ENCODE data around the gene SPATA20. TPM values are rescaled to one million over a fixed set of nuclear protein-coding genes. Genes with fewer than 3 reads are reported as not detected.

Gene SPATA20
- total and polyA plus RNA-seq, 4 donors = 31.5 to 45.9 (median 44.0) TPM

DNA sequence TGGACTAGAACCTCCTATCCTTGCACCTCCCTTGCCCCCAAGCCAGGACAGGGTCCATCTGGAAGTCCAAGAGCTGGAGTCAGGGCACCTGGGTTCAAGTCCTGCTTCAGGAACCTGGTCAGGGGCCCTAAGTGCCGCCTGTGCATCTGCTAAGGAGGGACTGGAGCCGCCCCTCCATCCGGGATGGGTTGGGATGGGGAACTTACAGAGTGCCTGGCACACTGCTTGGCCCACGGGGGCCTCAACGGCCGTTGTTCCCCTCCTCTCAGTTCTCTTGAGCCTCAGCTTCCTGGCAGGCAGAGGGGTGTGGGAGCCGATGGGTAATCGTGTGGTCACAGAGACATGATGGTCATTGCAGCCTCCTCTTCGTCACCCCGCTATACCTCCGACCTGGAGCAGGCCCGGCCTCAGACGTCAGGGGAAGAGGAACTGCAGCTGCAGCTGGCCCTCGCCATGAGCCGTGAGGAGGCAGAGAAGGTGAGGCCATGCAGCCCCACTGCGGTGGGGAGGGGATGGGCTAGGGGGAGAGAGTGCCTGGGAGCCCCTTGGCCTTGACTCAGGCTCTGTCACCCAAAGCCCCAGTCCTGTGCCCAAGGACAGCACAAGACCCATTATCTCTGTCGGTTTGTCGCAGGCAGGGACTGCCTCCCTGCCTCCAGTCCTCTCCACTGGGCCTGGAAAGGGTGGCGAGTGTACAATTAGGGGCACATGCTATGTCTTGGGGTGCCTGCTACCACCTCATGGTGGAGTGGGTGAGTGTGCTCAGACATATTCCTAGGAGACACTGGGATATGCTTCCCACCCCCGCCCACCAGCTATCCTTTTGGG lies 9.0 kb upstream of the SPATA20 start:
- H3K4me1 ChIP-seq (ENCODE audit: control insufficient read depth, insufficient read depth, low read length) = peaks cover 44% of the 10 kb centered on the region
- 85% methylated on average over 17 of the region's 20 CpGs for WGBS (ENCODE audit: insufficient coverage)
- no peak for DNase-seq (ENCODE audit: low read depth in 4 of 6, low spot score in 6 of 6)
- no peaks in the 10 kb centered on the region for H3K9me3 ChIP-seq (ENCODE audit: control insufficient read depth, insufficient read depth, low read length)
- peaks cover 21% of the 10 kb centered on the region for H3K36me3 ChIP-seq (ENCODE audit: control insufficient read depth, insufficient read depth, low read length)
- no peak overlapping the region for H3K4me3 ChIP-seq (ENCODE audit: low read depth, low read length)
- H3K27ac ChIP-seq (ENCODE audit: low read depth, low read length) = no peak overlapping the region
- peaks cover 8% of the 10 kb centered on the region for H3K27me3 ChIP-seq (ENCODE audit: control insufficient read depth, insufficient read depth, low read length)

DNA sequence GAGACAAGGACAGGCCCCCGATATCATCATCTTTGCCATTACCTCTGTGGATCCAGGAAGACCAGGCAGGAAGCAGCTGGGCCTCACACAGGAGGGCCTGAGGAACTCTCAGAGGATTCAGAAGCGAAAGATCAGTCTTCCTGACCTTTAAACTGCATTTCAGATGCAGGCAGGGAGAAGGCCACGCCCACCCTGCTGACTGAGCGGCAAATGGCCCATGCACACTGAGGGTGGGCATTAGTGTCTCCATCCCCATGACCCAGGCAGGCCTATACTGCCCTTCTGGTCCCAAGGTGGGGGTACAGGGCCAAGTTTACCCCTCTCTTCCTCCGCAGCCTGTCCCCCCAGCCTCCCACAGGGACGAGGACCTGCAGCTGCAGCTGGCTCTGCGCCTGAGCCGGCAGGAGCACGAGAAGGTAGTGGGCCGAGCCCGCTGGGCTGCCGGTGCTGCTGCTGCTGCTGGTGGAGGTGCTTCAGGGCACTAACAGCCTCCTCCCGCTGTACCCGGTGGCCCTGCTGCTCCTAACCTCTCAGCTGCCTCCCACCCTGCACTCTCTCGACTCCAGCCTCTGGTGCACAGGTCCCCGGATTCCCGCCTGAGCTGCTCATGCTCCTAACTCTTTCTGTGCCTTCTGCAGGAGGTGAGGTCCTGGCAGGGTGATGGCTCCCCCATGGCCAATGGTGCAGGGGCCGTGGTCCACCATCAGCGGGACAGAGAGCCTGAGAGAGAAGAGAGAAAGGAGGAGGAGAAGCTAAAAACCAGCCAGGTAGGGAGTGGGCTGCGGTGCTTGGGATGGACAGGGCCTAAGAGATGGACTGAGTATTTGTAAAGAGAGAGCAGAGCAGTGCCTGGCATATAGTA lies 8.2 kb upstream of the SPATA20 start:
- H3K4me1 ChIP-seq (ENCODE audit: control insufficient read depth, insufficient read depth, low read length) = peaks cover 40% of the 10 kb centered on the region
- no peak overlapping the region for H3K4me3 ChIP-seq (ENCODE audit: low read depth, low read length)
- no peaks in the 10 kb centered on the region for H3K9me3 ChIP-seq (ENCODE audit: control insufficient read depth, insufficient read depth, low read length)
- no peak for DNase-seq (ENCODE audit: low read depth in 4 of 6, low spot score in 6 of 6)
- peaks cover 21% of the 10 kb centered on the region for H3K36me3 ChIP-seq (ENCODE audit: control insufficient read depth, insufficient read depth, low read length)
- H3K27ac ChIP-seq (ENCODE audit: low read depth, low read length) = no peak overlapping the region
- H3K27me3 ChIP-seq (ENCODE audit: control insufficient read depth, insufficient read depth, low read length) = no peaks in the 10 kb centered on the region
- WGBS (ENCODE audit: insufficient coverage) = 67% methylated on average over 18 of the region's 20 CpGs

DNA sequence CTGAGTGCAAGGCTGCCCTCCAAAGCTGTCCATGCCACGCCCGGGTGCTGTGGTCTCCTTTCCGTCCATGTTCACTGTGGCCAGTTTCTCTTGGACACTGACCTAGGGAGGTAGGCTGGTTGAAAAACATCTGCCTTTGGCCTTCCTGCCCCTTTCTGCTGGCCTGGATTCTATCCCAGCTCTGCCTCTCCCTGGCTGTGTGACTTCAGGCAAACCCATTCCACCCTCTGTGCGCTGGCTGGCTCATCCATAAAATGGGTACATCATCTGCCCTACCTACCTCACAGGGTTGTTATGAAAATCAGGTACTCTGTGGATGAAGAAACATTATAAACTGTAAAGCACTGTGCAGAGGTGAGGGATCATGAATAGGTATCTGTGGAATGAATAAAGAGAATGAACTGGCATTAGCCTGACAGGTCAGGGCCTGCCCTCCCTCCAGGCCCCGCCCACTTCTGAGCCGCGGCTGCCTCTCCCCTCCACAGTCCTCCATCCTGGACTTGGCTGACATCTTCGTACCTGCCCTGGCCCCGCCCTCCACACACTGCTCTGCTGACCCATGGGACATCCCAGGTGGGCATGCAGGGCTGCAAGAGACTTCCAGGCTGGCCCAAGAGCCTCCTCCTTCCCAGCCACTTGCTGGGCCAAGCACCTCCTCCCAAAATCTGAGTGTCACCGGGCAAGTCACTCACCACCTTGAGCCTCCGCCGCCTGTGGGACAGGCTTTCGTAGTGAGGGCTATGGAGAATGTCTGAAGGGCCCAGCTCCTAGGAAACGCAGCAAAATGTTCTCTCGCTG lies 7.0 kb upstream of the SPATA20 start:
- 80% methylated on average over 13 of the region's 15 CpGs for WGBS (ENCODE audit: insufficient coverage)
- no peaks in the 10 kb centered on the region for H3K27me3 ChIP-seq (ENCODE audit: control insufficient read depth, insufficient read depth, low read length)
- H3K27ac ChIP-seq (ENCODE audit: low read depth, low read length) = no peak overlapping the region
- no peak for DNase-seq (ENCODE audit: low read depth in 4 of 6, low spot score in 6 of 6)
- peaks cover 21% of the 10 kb centered on the region for H3K36me3 ChIP-seq (ENCODE audit: control insufficient read depth, insufficient read depth, low read length)
- peaks cover 30% of the 10 kb centered on the region for H3K4me1 ChIP-seq (ENCODE audit: control insufficient read depth, insufficient read depth, low read length)
- H3K4me3 ChIP-seq (ENCODE audit: low read depth, low read length) = no peak overlapping the region
- no peaks in the 10 kb centered on the region for H3K9me3 ChIP-seq (ENCODE audit: control insufficient read depth, insufficient read depth, low read length)

DNA sequence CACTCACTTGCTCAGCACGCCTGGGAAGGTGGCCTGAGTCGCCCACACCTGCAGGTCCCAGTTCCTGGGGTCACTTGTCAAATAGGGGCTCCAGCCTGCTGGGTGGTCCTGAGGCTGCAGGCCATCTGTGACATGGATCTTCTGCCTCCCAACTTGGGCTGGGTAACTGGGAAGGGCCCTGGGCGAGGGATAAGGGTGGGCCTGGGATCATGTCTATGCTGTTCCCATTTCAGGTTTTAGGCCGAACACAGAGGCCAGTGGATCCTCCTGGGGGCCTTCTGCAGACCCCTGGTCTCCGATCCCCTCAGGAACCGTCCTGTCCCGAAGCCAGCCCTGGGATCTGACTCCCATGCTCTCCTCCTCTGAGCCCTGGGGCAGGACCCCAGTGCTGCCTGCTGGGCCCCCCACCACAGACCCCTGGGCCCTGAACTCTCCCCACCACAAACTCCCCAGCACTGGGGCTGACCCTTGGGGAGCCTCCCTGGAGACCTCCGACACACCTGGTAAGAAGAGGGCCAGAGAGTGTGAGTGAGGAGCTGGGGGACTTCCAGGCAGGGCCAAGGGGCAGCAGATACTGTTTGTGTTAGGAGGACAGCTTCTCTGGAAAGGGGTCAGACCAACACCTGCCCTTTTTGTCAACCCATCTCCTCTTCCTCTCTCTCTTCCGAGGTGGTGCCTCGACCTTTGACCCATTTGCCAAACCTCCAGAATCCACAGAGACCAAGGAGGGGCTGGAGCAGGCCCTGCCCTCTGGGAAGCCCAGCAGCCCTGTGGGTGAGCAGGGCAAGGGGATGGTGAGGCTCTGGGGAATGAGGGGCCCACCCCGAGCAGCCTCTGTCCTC lies 6.2 kb upstream of the SPATA20 start:
- peaks cover 30% of the 10 kb centered on the region for H3K4me1 ChIP-seq (ENCODE audit: control insufficient read depth, insufficient read depth, low read length)
- WGBS (ENCODE audit: insufficient coverage) = 94% methylated on average over 8 of the region's 11 CpGs

DNA sequence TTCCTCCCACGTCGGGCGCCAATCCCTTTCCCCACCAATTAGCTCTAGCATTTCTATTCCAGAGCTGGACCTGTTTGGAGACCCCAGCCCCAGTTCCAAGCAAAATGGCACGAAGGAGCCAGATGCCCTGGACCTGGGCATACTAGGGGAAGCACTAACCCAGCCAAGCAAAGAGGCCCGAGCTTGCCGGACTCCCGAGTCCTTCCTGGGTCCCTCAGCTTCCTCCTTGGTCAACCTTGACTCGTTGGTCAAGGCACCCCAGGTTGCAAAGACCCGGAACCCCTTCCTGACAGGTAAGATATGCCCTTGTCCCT lies 5.6 kb upstream of the SPATA20 start:
- 58% methylated on average over 7 of the region's 9 CpGs for WGBS (ENCODE audit: insufficient coverage)
- Histone ChIP-seq H3K4me1 (ENCODE audit: control insufficient read depth, insufficient read depth, low read length) (peaks cover 30% of the 10 kb centered on the region), H3K27ac (ENCODE audit: low read depth, low read length) (no peak overlapping the region), H3K36me3 (ENCODE audit: control insufficient read depth, insufficient read depth, low read length) (peaks cover 21% of the 10 kb centered on the region), H3K27me3 (ENCODE audit: control insufficient read depth, insufficient read depth, low read length) (no peaks in the 10 kb centered on the region), H3K9me3 (ENCODE audit: control insufficient read depth, insufficient read depth, low read length) (no peaks in the 10 kb centered on the region), H3K4me3 (ENCODE audit: low read depth, low read length) (peak overlapping the region; percentile 45)
- no peak for DNase-seq (ENCODE audit: low read depth in 4 of 6, low spot score in 6 of 6)

More for the DNA sequence above, 6.2 kb upstream of the SPATA20 start:
- no peak for DNase-seq (ENCODE audit: low read depth in 4 of 6, low spot score in 6 of 6)
- no peaks in the 10 kb centered on the region for H3K9me3 ChIP-seq (ENCODE audit: control insufficient read depth, insufficient read depth, low read length)
- H3K36me3 ChIP-seq (ENCODE audit: control insufficient read depth, insufficient read depth, low read length) = peaks cover 21% of the 10 kb centered on the region
- H3K27me3 ChIP-seq (ENCODE audit: control insufficient read depth, insufficient read depth, low read length) = no peaks in the 10 kb centered on the region
- no peak overlapping the region for H3K4me3 ChIP-seq (ENCODE audit: low read depth, low read length)
- no peak overlapping the region for H3K27ac ChIP-seq (ENCODE audit: low read depth, low read length)

DNA sequence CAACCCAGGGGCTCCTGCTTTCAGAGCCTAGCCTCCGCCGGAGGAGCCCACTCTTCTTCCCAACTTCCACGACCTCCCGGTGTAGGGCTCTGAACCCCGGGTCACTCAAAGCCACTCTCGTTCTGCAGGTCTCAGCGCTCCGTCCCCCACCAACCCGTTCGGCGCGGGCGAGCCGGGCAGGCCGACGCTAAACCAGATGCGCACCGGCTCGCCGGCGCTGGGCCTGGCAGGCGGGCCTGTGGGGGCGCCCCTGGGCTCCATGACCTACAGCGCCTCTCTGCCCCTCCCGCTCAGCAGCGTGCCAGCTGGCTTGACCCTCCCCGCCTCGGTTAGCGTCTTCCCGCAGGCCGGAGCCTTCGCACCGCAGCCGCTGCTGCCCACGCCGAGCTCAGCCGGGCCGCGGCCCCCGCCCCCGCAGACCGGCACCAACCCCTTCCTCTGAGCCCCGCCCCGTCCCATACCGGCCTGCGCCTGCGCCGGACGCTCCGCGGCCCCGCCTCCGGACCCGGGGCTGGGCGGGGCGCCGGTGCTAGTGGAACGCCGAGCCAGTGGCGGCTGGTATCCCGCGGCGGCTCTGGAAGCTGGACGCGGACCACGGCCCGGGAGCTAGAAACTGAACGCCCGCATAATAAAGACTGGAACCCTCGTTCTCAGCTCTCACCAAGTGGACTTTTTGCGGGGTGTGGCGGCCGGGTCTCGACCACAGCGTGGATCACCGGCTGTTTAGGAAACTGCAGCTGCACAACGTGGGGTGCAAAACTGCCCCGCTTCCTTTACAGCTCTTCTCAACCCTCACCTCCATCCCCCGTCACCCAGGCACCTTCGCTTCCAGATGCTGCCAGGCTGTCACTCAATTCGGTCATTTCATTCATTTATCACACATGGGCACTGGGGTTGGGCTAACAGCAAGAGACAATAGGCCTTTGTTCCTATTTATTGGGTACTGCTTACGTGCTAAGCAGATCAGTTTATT lies 5.0 kb upstream of the SPATA20 start:
- no peaks in the 10 kb centered on the region for H3K27me3 ChIP-seq (ENCODE audit: control insufficient read depth, insufficient read depth, low read length)
- H3K9me3 ChIP-seq (ENCODE audit: control insufficient read depth, insufficient read depth, low read length) = no peaks in the 10 kb centered on the region
- WGBS (ENCODE audit: insufficient coverage) = 1% methylated on average over 81 of the region's 82 CpGs
- peaks cover 15% of the 10 kb centered on the region for H3K36me3 ChIP-seq (ENCODE audit: control insufficient read depth, insufficient read depth, low read length)
- peak in 4 of 6 donors; percentile 80 to 95 (median 89) for DNase-seq (ENCODE audit: low read depth in 4 of 6, low spot score in 6 of 6)
- peak overlapping the region; percentile 69 for H3K27ac ChIP-seq (ENCODE audit: low read depth, low read length)
- peak overlapping the region; percentile 68 for H3K4me3 ChIP-seq (ENCODE audit: low read depth, low read length)
- peaks cover 35% of the 10 kb centered on the region for H3K4me1 ChIP-seq (ENCODE audit: control insufficient read depth, insufficient read depth, low read length)

DNA sequence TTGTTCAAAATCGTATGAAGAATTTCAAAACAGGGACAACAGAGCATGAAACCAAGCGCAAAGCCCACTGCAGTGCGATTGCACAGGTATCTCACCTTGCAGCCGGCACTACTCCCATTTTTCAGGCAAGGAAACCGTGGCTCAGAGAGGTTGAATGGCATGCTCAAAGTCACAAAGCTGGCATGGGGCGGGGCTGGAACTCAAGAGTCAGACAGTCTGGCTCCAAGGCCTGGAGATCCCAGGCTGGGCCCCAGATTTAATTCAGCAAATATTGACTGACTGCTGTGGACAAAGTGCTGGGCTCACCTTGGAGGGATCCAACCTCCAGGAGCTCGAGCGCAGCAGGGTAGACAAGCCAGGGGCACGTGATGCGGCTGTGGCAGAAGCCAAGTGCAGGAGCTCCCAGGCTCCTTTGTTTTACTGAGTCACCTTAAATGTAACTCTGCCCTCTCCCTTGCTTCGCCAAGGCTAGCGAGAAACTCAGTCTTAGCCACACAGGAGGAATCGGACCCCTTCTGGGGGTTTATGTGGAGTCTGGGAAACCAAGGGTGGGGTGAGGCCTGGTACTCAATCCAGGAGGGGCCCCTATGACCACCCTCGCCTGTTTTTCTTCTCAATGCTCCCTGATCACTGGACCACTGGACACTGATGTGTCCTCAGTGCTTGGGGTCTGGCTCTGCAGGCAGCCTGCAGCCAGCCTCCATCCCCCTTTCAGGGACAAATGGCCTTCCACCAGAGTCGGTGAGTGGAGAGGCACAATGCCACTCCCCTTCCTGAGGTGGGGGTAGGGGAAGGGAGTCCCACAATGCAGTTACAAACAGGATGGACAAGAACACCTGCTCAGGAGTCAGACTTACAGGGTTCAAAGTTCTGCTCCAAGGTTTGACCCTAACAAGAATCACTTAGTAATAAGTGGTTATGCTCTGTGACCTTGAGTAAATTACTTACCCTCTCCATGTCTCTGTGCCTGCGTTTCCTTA lies 3.9 kb upstream of the SPATA20 start:
- Histone ChIP-seq H3K4me1 (ENCODE audit: control insufficient read depth, insufficient read depth, low read length) (peaks cover 45% of the 10 kb centered on the region), H3K27ac (ENCODE audit: low read depth, low read length) (no peak overlapping the region), H3K27me3 (ENCODE audit: control insufficient read depth, insufficient read depth, low read length) (no peaks in the 10 kb centered on the region), H3K36me3 (ENCODE audit: control insufficient read depth, insufficient read depth, low read length) (peaks cover 11% of the 10 kb centered on the region), H3K9me3 (ENCODE audit: control insufficient read depth, insufficient read depth, low read length) (no peaks in the 10 kb centered on the region), H3K4me3 (ENCODE audit: low read depth, low read length) (peak overlapping the region; percentile 68)
- 85% methylated on average over 14 of the region's 16 CpGs for WGBS (ENCODE audit: insufficient coverage)
- DNase-seq (ENCODE audit: low read depth in 4 of 6, low spot score in 6 of 6) = no peak

Measured in spinal cord (tissue), 10 donors.